OCI-LY1 (cell line): ENCODE results near the gene SHH.

Experiments used
- EZH2 ChIP-seq: fragments of 200-600 bp; sonication (generic), shearing (Covaris generic); IDR thresholded peaks from 2 replicates; pipeline ENCODE4 v1.8.0; 2017; ENCODE audit warnings: borderline replicate concordance, mixed run types, mild to moderate bottlenecking, antibody characterized with exemption, low read length, moderate library complexity, mixed read lengths
- TF ChIP-seq, protein P1 (sequence below): fragments of 200-600 bp; sonication (generic), shearing (Covaris generic); IDR thresholded peaks from 2 replicates; pipeline ENCODE4 v1.5.1; 2017; ENCODE audit warnings: mild to moderate bottlenecking, antibody characterized with exemption, low read length, moderate library complexity, mixed read lengths

DNA sequence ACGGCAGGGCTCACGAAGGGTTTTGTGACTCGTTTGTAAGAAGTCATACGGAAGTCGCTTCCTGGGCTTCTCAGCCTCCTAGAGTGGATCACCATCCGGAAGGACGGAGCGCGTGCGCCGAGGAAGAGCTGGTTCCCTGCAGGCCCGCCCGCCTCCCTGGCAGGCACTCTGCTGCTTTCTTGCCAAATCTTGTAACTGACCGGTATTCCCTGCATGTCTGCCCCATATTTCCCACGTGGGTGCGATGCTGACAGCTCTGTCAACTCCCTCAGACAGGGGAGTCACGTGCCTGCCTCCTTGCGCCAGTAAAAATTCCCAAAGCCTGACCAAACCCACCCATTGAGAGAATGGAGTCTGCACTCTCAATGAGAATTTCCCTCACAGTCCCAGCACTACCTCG, 12.7 kb downstream of the SHH start:
- TF ChIP-seq, protein P1, sequence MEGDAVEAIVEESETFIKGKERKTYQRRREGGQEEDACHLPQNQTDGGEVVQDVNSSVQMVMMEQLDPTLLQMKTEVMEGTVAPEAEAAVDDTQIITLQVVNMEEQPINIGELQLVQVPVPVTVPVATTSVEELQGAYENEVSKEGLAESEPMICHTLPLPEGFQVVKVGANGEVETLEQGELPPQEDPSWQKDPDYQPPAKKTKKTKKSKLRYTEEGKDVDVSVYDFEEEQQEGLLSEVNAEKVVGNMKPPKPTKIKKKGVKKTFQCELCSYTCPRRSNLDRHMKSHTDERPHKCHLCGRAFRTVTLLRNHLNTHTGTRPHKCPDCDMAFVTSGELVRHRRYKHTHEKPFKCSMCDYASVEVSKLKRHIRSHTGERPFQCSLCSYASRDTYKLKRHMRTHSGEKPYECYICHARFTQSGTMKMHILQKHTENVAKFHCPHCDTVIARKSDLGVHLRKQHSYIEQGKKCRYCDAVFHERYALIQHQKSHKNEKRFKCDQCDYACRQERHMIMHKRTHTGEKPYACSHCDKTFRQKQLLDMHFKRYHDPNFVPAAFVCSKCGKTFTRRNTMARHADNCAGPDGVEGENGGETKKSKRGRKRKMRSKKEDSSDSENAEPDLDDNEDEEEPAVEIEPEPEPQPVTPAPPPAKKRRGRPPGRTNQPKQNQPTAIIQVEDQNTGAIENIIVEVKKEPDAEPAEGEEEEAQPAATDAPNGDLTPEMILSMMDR, result no peak
- no peak for TF ChIP-seq EZH2
